IMR-90 (cell line): ENCODE data around the gene PLAAT4. TPM values are rescaled to one million over a fixed set of nuclear protein-coding genes. Genes with fewer than 3 reads are reported as not detected.
"Not testable (repeated sequence)": the region's sequence is repeated elsewhere in the genome, so short reads cannot be mapped to it uniquely, and the experiment has no call there.

ENCODE experiments used
- ATAC-seq: fragments of 200-7000 bp; cut with Tn5 transposase; 2 replicates; pipeline ENCODE4 v1.9.1; 2020; ENCODE audit warnings: low read depth, mild to moderate bottlenecking, moderate library complexity
- BruUV-seq: library from RNA; stranded (reverse); fragments of 400-500 nt; replicated peaks from 2 replicates; lab custom pipeline; 2021; lab: Mats Ljungman, UMichigan
- CTCF ChIA-PET: fragments of 300-600 bp; formaldehyde crosslinking; extraction: SDS; loops from one replicate; lab custom pipeline; 2021; ENCODE audit warnings: antibody characterized with exemption; lab: Yijun Ruan, JAX
- POLR2A ChIA-PET: fragments of 300-600 bp; sonication (Branson Sonifier 250); formaldehyde crosslinking; loops from one replicate; lab custom pipeline; 2022; ENCODE audit warnings: antibody characterized with exemption; ENCODE audit not compliant: unreplicated experiment; lab: Charles Lee
- DNase-seq: peaks from one replicate; pipeline ENCODE4 v3.0.0; 2013
- H2AFZ ChIP-seq: replicated peaks from 2 replicates; pipeline ENCODE3; 2013; ENCODE audit warnings: low read length, mild to moderate bottlenecking; ENCODE audit not compliant: poor library complexity
- H2AK5ac ChIP-seq: 2 replicates; pipeline ENCODE4 v1.6.1; 2013; ENCODE audit warnings: low read depth, low read length, inconsistent platforms
- H2AK9ac ChIP-seq: replicated peaks from 2 replicates; pipeline ENCODE3; 2013; ENCODE audit warnings: mild to moderate bottlenecking, low read depth, low read length, moderate library complexity; ENCODE audit not compliant: poor library complexity
- H2BK120ac ChIP-seq: 2 replicates; pipeline ENCODE4 v1.6.1; 2013; ENCODE audit warnings: low read depth, low read length, inconsistent platforms
- H2BK15ac ChIP-seq: 3 replicates; pipeline ENCODE4 v1.6.1; 2013; ENCODE audit warnings: low read depth, low read length, inconsistent platforms
- H2BK20ac ChIP-seq: 2 replicates; pipeline ENCODE4 v1.6.1; 2013; ENCODE audit warnings: low read depth, mild to moderate bottlenecking, inconsistent platforms, low read length, moderate library complexity
- H2BK5ac ChIP-seq: 2 replicates; pipeline ENCODE4 v1.6.1; 2013; ENCODE audit warnings: mild to moderate bottlenecking, low read depth, low read length, inconsistent platforms; ENCODE audit not compliant: poor library complexity, severe bottlenecking
- H3K14ac ChIP-seq: replicated peaks from 2 replicates; pipeline ENCODE4 v1.6.1; 2013; ENCODE audit warnings: low read depth, low read length, inconsistent platforms
- H3K18ac ChIP-seq: 2 replicates; pipeline ENCODE4 v1.6.1; 2013; ENCODE audit warnings: low read depth, low read length, control low read depth
- H3K23ac ChIP-seq: 2 replicates; pipeline ENCODE4 v1.6.1; 2013; ENCODE audit warnings: low read depth, low read length, inconsistent platforms
- H3K27ac ChIP-seq: 2 replicates; pipeline ENCODE4 v1.5.1; 2013; ENCODE audit warnings: mild to moderate bottlenecking, control low read depth, low read length; ENCODE audit not compliant: insufficient read depth
- H3K27me3 ChIP-seq: 2 replicates; pipeline ENCODE4 v1.6.1; 2013; ENCODE audit warnings: low read length; ENCODE audit not compliant: control insufficient read depth, insufficient read depth
- H3K36me3 ChIP-seq: 2 replicates; pipeline ENCODE4 v1.6.1; 2013; ENCODE audit warnings: low read length, mixed read lengths; ENCODE audit not compliant: control insufficient read depth, insufficient read depth
- H3K4ac ChIP-seq: 2 replicates; pipeline ENCODE4 v1.6.1; 2013; ENCODE audit warnings: low read depth, low read length, inconsistent platforms
- H3K4me1 ChIP-seq: 2 replicates; pipeline ENCODE4 v1.6.1; 2013; ENCODE audit warnings: low read length, mixed read lengths; ENCODE audit not compliant: control insufficient read depth, insufficient read depth
- H3K4me2 ChIP-seq: 2 replicates; pipeline ENCODE4 v1.6.1; 2013; ENCODE audit warnings: low read depth, mild to moderate bottlenecking, control low read depth, low read length, moderate library complexity
- H3K4me3 ChIP-seq: 2 replicates; pipeline ENCODE4 v1.5.1; 2013; ENCODE audit warnings: low read depth, mild to moderate bottlenecking, control low read depth, low read length, moderate library complexity; ENCODE audit not compliant: insufficient read depth
- H3K56ac ChIP-seq: 2 replicates; pipeline ENCODE4 v1.6.1; 2013; ENCODE audit warnings: low read length, inconsistent platforms; ENCODE audit not compliant: insufficient read depth; ENCODE audit errors: extremely low read depth
- H3K79me1 ChIP-seq, 2 experiments: 2 replicates each; pipeline ENCODE4 v1.6.1; 2013; ENCODE audit warnings: low read length in 2 of 2, inconsistent platforms in 1 of 2, low read depth in 1 of 2
- H3K9ac ChIP-seq: 2 replicates; pipeline ENCODE4 v1.6.1; 2013; ENCODE audit warnings: low read depth, low read length, control low read depth
- H3K9me1 ChIP-seq: 2 replicates; pipeline ENCODE4 v1.6.1; 2013; ENCODE audit warnings: low read length, inconsistent platforms; ENCODE audit not compliant: insufficient read depth
- H3K9me3 ChIP-seq: 2 replicates; pipeline ENCODE4 v1.6.1; 2013; ENCODE audit warnings: low read length; ENCODE audit not compliant: control insufficient read depth, insufficient read depth
- H4K20me1 ChIP-seq: 2 replicates; pipeline ENCODE4 v1.6.1; 2013; ENCODE audit warnings: low read length, inconsistent platforms; ENCODE audit not compliant: insufficient read depth
- H4K5ac ChIP-seq: 2 replicates; pipeline ENCODE4 v1.6.1; 2013; ENCODE audit warnings: mild to moderate bottlenecking, low read depth, low read length, control low read depth
- H4K8ac ChIP-seq, 2 experiments: 2 replicates each; pipeline ENCODE4 v1.6.1; 2013; ENCODE audit warnings: low read depth in 2 of 2, low read length in 2 of 2, control low read depth in 1 of 2, inconsistent platforms in 1 of 2
- H4K91ac ChIP-seq: 2 replicates; pipeline ENCODE4 v1.6.1; 2013; ENCODE audit warnings: low read depth, low read length, inconsistent platforms; ENCODE audit not compliant: insufficient read depth
- WGBS, 2 experiments: methylation state at CpG; one replicate each; pipeline versions ENCODE4 v1.1.5 to v1.1.7; 2013; ENCODE audit warnings: missing lambda C conversion rate in 2 of 2; ENCODE audit not compliant: insufficient read length in 1 of 2; ENCODE audit errors: extremely low coverage in 2 of 2; 5-methylcytosine and 5-hydroxymethylcytosine counted together
- dilution Hi-C: fragments of 300-500 bp; cut with HindIII; formaldehyde crosslinking; loops from one replicate; pipeline ENCODE4 v1.14.3; 2018; ENCODE audit warnings: low sequenced_read_pairs; ENCODE audit not compliant: unreplicated experiment
- in situ Hi-C: fragments of 300-500 bp; cut with MboI; formaldehyde crosslinking; loops from 3 replicates; pipeline ENCODE4 v1.14.3; 2019; ENCODE audit warnings: low sequenced_read_pairs, inconsistent platforms, mixed read lengths
- intact Hi-C: fragments of 100-400 bp; cut with micrococcal nuclease; formaldehyde crosslinking; loops from 2 replicates; pipeline ENCODE4 v1.10.0; 2022
- polyA plus RNA-seq, 3 experiments: library from polyadenylated mRNA; depleted of rRNA; stranded (reverse); fragments of >200 nt; gene quantifications; 2 replicates each; pipeline ENCODE4 v1.2.3, GENCODE V29; 2012; ENCODE audit warnings: low replicate concordance in 1 of 3
- total RNA-seq: library from RNA; depleted of rRNA; stranded (reverse); fragments of >200 nt; gene quantifications from 2 replicates; pipeline ENCODE4 v1.2.3, GENCODE V29; 2012

PLAAT4 gene
- total and polyA plus RNA-seq, 2 of the 4 experiments (the other 2 are of a cell fraction) = 0.17 to 0.18 TPM

GRCh38 chr11:63528729-63529278, 7.8 kb upstream of the PLAAT4 start:
- H3K36me3 ChIP-seq, H2BK5ac ChIP-seq, H4K20me1 ChIP-seq, H2AFZ ChIP-seq, H3K18ac ChIP-seq, H4K5ac ChIP-seq, ATAC-seq, dilution Hi-C loops, H2BK120ac ChIP-seq, H3K4me1 ChIP-seq, H2BK15ac ChIP-seq, H3K4me3 ChIP-seq, H3K79me1 ChIP-seq, intact Hi-C loops, H3K4ac ChIP-seq, DNase-seq, H3K9me3 ChIP-seq, BruUV-seq, POLR2A ChIA-PET, in situ Hi-C loops, H4K91ac ChIP-seq, H2BK20ac ChIP-seq, H3K9ac ChIP-seq, H3K27me3 ChIP-seq, H2AK9ac ChIP-seq, H3K56ac ChIP-seq, H3K23ac ChIP-seq, H2AK5ac ChIP-seq, H4K8ac ChIP-seq, H3K27ac ChIP-seq, H3K14ac ChIP-seq, H3K9me1 ChIP-seq, H3K4me2 ChIP-seq, CTCF ChIA-PET: not testable (repeated sequence)
- WGBS, 2 experiments = 0% methylated on average over 1 of the region's 3 CpGs; no CpG with 5 or more reads in 1 of the 2 experiments

- BruUV-seq, H4K8ac ChIP-seq, H3K36me3 ChIP-seq, H3K27ac ChIP-seq, H4K91ac ChIP-seq, H2AK9ac ChIP-seq, H2AFZ ChIP-seq, H2BK120ac ChIP-seq, H4K20me1 ChIP-seq, H3K14ac ChIP-seq, H3K56ac ChIP-seq, H2AK5ac ChIP-seq, H3K9ac ChIP-seq, H2BK20ac ChIP-seq, H3K9me3 ChIP-seq, intact Hi-C loops, H4K5ac ChIP-seq, H2BK5ac ChIP-seq, H3K4me3 ChIP-seq, H3K18ac ChIP-seq, H3K23ac ChIP-seq, ATAC-seq, H3K4me1 ChIP-seq, H3K79me1 ChIP-seq, DNase-seq, POLR2A ChIA-PET, CTCF ChIA-PET, H3K27me3 ChIP-seq, H3K9me1 ChIP-seq, in situ Hi-C loops, H3K4ac ChIP-seq, dilution Hi-C loops, H2BK15ac ChIP-seq, H3K4me2 ChIP-seq: not testable (repeated sequence)
- 28% methylated on average over 2 of the region's 6 CpGs; no CpG with 5 or more reads in 1 of the 2 experiments for WGBS, 2 experiments
Measured at GRCh38 chr11:63529373-63529772, 7.2 kb upstream of the PLAAT4 start.
